ENCODE measurements around the gene LGMN. TPM values are rescaled to one million over a fixed set of nuclear protein-coding genes. Genes with fewer than 3 reads are reported as not detected.

Gene LGMN
- total RNA-seq, 1 experiment from 2014 or later: 94.2 TPM

GRCh38 chr14:92737206-92737605, 11.2 kb downstream of the LGMN start:
- no peaks in the 10 kb centered on the region for H3K27me3 ChIP-seq (replicated peaks; ENCODE audit: control insufficient read depth, insufficient read depth, low read length)
- CTCF ChIA-PET: no interaction called here
- H3K4me3 ChIP-seq (ENCODE audit: low read depth, low read length): no peak overlapping the region
- H3K4me1 ChIP-seq: peaks cover 4% of the 10 kb centered on the region; the same call in 1 of the 2 replicates
- intact Hi-C loops (cut with micrococcal nuclease; ENCODE audit: unreplicated experiment): no loop called here
- peaks cover 7% of the 10 kb centered on the region for H3K36me3 Mint-ChIP-seq (ENCODE audit: insufficient read depth, unreplicated experiment)
- H3K9me3 Mint-ChIP-seq (ENCODE audit: unreplicated experiment): no peaks in the 10 kb centered on the region
- no peak overlapping the region for H3K27ac Mint-ChIP-seq (ENCODE audit: unreplicated experiment)
- peaks cover 15% of the 10 kb centered on the region for H3K4me1 Mint-ChIP-seq (ENCODE audit: low read depth, unreplicated experiment)
- no peaks in the 10 kb centered on the region; the same call in 1 of the 2 replicates for H3K36me3 ChIP-seq (ENCODE audit: control insufficient read depth, insufficient read depth, low read length)
- H3K4me3 Mint-ChIP-seq (ENCODE audit: unreplicated experiment): no peak overlapping the region
- POLR2A ChIA-PET: no interaction called here
- no peaks in the 10 kb centered on the region for H3K9me3 ChIP-seq
- BruUV-seq (replicated peaks): no TSS peak
- TF ChIP-seq CTCF (IDR thresholded peaks at IDR 0.05; ENCODE audit: insufficient read depth in 1 of 2, low read depth in 1 of 2, low read length in 1 of 2, severe bottlenecking in 1 of 2, unreplicated experiment in 1 of 2): no peak
- H3K27me3 Mint-ChIP-seq (ENCODE audit: insufficient read depth, unreplicated experiment): no peaks in the 10 kb centered on the region
- no peak for DNase-seq

DNA sequence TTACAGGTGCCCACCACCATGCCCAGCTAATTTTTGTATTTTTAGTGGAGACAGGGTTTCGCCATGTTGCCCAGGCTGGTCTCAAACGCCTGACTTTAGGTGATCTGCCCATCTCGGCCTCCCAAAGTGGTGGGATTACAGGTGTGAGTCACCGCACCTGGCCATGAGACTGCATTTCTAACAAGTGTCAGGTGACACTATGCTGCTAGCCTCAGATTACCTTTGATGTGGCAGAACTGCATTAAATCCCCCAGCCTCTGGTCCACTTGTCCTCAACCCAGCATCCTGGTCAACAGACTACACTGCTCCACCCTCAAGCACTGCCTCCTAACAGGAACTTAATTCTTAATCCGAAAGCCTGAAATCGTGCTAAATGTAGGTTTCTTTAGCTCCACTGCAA, 13.1 kb downstream of the LGMN start:
- no peak overlapping the region for H3K4me3 ChIP-seq (ENCODE audit: low read depth, low read length)
- no peak for DNase-seq
- no peaks in the 10 kb centered on the region for H3K9me3 ChIP-seq
- Mint-ChIP-seq H3K4me1 (ENCODE audit: low read depth, unreplicated experiment) (peaks cover 15% of the 10 kb centered on the region), H3K27ac (ENCODE audit: unreplicated experiment) (no peak overlapping the region), H3K36me3 (ENCODE audit: insufficient read depth, unreplicated experiment) (peaks cover 18% of the 10 kb centered on the region), H3K9me3 (ENCODE audit: unreplicated experiment) (no peaks in the 10 kb centered on the region), H3K4me3 (ENCODE audit: unreplicated experiment) (no peak overlapping the region), H3K27me3 (ENCODE audit: insufficient read depth, unreplicated experiment) (no peaks in the 10 kb centered on the region)
- BruUV-seq (replicated peaks): no TSS peak
- no peaks in the 10 kb centered on the region for H3K27me3 ChIP-seq (replicated peaks; ENCODE audit: control insufficient read depth, insufficient read depth, low read length)
- no peaks in the 10 kb centered on the region; the same call in 1 of the 2 replicates for H3K36me3 ChIP-seq (ENCODE audit: control insufficient read depth, insufficient read depth, low read length)
- intact Hi-C loops (cut with micrococcal nuclease; ENCODE audit: unreplicated experiment): no loop called here
- TF ChIP-seq CTCF (IDR thresholded peaks at IDR 0.05; ENCODE audit: insufficient read depth in 1 of 2, low read depth in 1 of 2, low read length in 1 of 2, severe bottlenecking in 1 of 2, unreplicated experiment in 1 of 2): no peak
- CTCF ChIA-PET: no interaction called here
- peaks cover 4% of the 10 kb centered on the region; the same call in 1 of the 2 replicates for H3K4me1 ChIP-seq
- POLR2A ChIA-PET: no interaction called here

- H3K9me3 ChIP-seq: no peaks in the 10 kb centered on the region
- no peaks in the 10 kb centered on the region for H3K27me3 Mint-ChIP-seq (ENCODE audit: insufficient read depth, unreplicated experiment)
- POLR2A ChIA-PET: no interaction called here
- no peak overlapping the region for H3K4me3 ChIP-seq (ENCODE audit: low read depth, low read length)
- H3K27me3 ChIP-seq (replicated peaks; ENCODE audit: control insufficient read depth, insufficient read depth, low read length): no peaks in the 10 kb centered on the region
- peaks cover 16% of the 10 kb centered on the region for H3K36me3 Mint-ChIP-seq (ENCODE audit: insufficient read depth, unreplicated experiment)
- H3K4me1 Mint-ChIP-seq (ENCODE audit: low read depth, unreplicated experiment): peaks cover 15% of the 10 kb centered on the region
- no peak for TF ChIP-seq CTCF (IDR thresholded peaks at IDR 0.05; ENCODE audit: insufficient read depth in 1 of 2, low read depth in 1 of 2, low read length in 1 of 2, severe bottlenecking in 1 of 2, unreplicated experiment in 1 of 2)
- no peak overlapping the region for H3K27ac Mint-ChIP-seq (ENCODE audit: unreplicated experiment)
- H3K9me3 Mint-ChIP-seq (ENCODE audit: unreplicated experiment): no peaks in the 10 kb centered on the region
- CTCF ChIA-PET: no interaction called here
- peaks cover 4% of the 10 kb centered on the region; the same call in 1 of the 2 replicates for H3K4me1 ChIP-seq
- intact Hi-C loops (cut with micrococcal nuclease; ENCODE audit: unreplicated experiment): no loop called here
- DNase-seq: no peak
- no TSS peak for BruUV-seq (replicated peaks)
- H3K4me3 Mint-ChIP-seq (ENCODE audit: unreplicated experiment): no peak overlapping the region
- no peaks in the 10 kb centered on the region; the same call in 1 of the 2 replicates for H3K36me3 ChIP-seq (ENCODE audit: control insufficient read depth, insufficient read depth, low read length)
These were observed 13.8 kb downstream of the LGMN start for GRCh38 chr14:92734618-92735017.

Data from Caco-2 (cell line).